Measurements from ENCODE around the gene GATAD2A. TPM values are rescaled to one million over a fixed set of nuclear protein-coding genes. Genes with fewer than 3 reads are reported as not detected.
"Not testable (repeated sequence)": the region's sequence is repeated elsewhere in the genome, so short reads cannot be mapped to it uniquely, and the experiment has no call there.

GATAD2A gene
- total RNA-seq, 1 experiment from 2014 or later, result 80.3 TPM

DNA sequence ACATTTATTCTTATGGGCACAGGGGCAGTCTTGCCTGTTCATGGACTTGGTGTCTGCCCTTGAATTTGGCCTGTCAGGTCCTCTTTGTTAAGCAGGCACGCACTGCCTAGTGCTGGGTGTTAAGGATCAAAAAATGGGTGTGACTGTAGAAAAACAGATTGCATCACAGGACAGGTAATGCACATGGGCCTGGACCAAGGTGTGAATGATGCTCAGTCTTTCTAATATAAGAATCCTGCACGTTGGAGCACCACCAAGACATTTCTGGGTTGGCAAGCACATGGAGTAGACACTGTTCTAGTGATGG, 33.7 kb downstream of the GATAD2A start:
- no peak for DNase-seq (ENCODE audit: low spot score)
- in situ Hi-C loops (cut with HindIII; ENCODE audit: low sequenced_read_pairs), result no loop called here

DNA sequence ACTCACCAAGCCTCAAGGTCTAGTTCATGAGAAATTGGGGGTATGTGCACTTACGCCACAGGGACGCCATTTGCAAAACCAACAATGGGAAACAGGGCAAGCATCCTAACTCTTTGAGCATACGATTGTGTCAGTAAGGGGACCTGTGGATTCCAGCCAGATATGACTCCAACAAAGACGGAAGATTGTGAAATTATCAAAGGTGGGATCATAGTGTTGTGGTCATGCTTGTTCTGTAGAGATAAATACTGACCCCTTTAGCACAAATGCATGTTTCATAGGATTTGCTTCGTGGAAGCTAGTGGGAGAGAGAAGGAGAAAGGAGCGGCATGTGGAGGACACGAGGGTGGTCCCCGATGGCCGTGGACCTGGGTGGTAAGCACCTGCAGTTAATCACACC, 37.8 kb downstream of the GATAD2A start:
- no peak for DNase-seq (ENCODE audit: low spot score)
- in situ Hi-C loops (cut with HindIII; ENCODE audit: low sequenced_read_pairs), result no loop called here

DNA sequence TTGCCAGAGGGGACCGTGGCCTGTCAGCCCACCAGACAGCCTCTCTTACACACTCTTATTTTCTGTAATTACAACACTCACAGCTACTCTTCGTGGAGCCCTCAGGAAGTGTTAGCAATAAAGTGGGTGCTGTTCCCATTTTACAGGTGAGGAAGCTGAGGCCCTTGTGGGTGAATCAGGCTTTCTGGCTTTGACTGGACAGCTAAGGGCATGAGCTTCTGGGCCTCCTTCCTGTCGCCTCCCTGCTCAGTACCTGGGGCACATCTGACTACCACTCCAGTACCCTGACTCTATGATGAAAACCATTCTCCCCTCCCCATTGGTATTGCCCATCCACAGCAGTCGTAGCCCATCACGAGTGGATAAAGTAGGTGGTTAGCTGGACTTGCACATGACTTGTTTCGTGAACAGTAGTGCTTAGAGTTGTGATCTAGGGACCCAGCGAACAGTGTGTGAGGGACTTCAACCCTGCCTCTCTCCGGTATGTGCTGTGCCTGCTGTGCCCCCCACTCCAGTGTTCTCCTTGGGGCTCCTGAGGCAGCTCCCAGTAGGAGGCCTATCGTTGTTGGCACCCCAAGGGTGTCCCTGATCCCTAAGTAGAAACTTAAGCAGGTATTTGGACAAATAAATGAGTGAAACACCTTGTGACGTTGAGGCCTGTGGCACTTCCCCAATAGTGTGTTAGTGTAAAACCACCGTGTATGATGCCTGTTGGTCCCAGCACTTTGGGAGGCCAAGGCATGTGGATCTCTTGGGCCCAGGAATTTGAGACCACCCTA, 38.6 kb downstream of the GATAD2A start:
- no peak for DNase-seq (ENCODE audit: low spot score)
- in situ Hi-C loops (cut with HindIII; ENCODE audit: low sequenced_read_pairs), result no loop called here

DNA sequence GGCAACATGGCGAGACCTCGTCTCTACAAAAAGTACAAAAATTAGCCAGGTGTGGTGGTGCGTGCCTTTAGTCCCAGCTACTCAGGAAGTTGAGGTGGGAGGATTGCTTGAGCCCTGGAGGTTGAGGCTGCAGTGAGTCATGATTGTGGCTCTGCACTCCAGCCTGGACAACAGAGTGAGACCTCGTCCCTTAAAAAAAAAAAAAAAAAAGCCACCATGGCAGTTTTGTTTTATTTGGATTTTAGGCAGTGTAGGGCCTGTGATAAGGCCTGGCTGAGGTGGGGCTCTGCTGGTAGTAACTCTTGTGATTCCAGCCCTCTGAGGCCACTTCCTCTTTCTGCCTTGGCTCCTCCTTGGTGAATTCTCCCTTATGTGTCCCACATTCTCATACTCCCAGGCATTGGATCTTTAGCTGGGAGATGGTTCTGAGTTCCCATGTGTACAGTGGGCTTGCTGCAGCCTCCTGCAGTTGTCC, 39.2 kb downstream of the GATAD2A start:
- DNase-seq (ENCODE audit: low spot score), result no peak
- in situ Hi-C loops (cut with HindIII; ENCODE audit: low sequenced_read_pairs), result no loop called here

DNA sequence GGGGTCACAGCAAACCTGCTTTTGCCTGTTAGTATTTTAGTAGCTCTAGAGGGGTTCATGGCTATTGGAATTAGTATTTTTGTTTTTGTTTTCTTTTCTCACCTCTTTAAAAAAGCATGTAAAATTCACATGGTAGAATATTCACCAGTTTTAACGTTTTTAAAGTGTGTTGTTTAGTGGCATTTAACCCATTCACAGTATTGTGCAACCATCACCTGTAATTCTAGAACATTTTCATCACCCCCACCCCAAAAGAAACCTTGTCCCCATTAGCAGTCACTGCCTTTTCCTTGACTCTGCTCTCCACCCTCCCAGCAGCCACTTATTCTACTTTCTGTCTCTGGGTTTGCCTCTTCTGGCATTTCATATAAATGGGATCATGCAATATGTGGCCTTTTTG, 39.8 kb downstream of the GATAD2A start:
- in situ Hi-C loops (cut with HindIII; ENCODE audit: low sequenced_read_pairs), result no loop called here
- DNase-seq (ENCODE audit: low spot score), result no peak

DNA sequence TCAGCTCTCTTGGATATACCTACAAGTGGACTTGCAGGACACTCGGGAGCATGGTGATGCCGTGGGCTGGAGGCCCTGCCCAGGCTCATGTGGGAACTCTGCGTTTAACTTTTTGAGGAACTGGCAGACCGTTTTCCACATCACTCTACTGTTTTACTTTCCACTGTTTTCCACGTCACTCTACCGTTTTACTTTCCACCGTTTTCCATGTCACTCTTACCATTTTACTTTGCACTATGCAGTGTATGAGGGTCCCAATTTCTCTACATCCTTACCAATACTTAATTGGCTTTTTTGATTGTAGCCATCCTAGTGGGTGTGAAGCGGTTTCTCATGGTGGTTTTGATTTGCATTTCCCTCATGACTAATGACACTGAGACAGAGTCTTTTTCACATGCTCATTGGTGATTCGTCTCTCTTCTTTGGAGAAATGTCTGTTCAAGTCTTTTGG, 40.5 kb downstream of the GATAD2A start:
- DNase-seq (ENCODE audit: low spot score), result no peak
- in situ Hi-C loops (cut with HindIII; ENCODE audit: low sequenced_read_pairs), result no loop called here

DNA sequence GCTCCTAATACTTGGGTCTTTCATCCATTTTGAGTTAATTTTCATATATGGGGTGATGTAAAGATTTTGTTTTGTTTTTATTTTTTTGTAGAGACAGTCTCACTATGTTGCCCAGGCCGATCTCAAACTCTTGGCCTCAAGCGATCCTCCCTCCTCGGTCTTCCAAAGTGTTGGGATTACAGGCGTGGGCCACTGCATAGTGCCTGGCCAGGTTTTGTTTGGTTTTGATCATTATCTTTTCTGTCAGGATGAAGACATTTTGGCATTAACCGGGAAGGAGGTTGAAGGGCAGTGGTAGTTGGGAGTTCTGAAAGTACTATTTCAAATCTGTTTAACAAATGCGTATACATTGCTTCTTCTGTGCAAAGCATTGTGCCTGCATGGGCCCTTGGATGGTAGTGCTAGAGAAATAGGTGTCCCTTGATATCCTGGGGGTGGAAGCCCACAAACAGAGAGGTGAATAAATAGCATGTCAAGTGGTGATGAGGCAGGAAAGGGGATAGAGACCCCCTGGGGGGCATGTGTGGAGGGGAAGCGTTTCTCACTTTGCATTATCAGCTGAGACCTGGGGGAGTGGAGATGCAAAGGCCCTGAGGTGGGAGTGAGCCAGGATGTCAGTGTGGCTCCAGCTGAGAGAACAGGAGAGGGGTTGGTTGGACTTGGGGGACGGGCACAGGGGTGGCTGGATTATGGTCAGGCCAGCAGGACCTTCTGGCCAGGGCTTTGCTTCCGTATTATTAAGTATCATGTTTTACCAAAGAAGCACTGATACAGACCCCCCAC, 41.4 kb downstream of the GATAD2A start:
- in situ Hi-C loops (cut with HindIII; ENCODE audit: low sequenced_read_pairs), result no loop called here
- no peak for DNase-seq (ENCODE audit: low spot score)

DNA sequence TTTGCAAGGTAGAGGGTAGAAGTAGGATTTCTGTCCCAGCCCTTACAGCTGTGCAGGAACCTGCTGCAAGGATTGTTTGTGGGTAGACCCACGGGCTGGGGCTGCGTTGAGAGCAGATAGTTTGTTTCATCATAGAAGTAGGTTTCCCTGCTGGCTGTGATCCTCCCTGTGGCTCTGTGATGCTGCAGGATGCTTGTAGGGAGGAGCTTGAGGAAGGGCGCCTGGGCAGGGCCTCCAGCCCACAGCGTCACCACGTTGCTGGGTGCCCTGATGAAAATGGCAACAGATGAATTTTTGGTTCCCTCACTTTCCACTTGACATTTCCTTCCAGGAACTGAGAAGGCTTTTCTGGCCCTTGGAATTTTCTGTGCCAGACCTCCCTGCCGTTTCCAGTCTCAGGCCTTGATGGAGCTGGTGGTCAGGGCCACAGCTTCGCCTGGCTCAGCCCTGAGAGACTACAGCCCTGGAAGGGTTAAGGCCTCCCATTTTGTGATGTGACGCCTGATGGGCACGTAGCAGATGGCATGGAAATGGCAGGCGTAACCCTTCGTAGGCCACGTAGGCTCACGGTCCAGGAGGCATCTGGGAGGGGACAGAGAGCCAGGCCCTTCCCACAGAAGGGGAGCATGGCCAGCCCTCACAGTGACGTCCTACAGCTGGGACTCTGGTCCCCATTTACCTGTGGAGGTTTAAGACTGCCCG, 42.2 kb downstream of the GATAD2A start:
- peak; percentile 86 for DNase-seq (ENCODE audit: low spot score)
- in situ Hi-C loops (cut with HindIII; ENCODE audit: low sequenced_read_pairs), result no loop called here

DNA sequence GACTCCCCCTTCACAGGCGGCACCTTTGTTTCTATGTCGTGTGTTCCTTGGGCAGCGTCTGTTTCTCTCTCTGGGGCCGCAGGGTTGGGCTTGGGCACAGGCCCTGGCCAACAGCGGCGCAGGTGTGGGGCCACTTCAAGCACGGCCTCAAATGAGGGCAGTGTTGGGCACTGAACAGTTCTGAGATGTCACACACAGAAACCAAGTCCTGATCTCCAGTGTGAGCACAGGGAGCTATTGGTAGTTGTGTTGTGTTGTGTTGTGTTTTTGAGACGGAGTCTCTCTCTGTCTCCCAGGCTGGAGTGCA, 42.7 kb downstream of the GATAD2A start:
- no peak for DNase-seq (ENCODE audit: low spot score)
- in situ Hi-C loops (cut with HindIII; ENCODE audit: low sequenced_read_pairs), result no loop called here

DNA sequence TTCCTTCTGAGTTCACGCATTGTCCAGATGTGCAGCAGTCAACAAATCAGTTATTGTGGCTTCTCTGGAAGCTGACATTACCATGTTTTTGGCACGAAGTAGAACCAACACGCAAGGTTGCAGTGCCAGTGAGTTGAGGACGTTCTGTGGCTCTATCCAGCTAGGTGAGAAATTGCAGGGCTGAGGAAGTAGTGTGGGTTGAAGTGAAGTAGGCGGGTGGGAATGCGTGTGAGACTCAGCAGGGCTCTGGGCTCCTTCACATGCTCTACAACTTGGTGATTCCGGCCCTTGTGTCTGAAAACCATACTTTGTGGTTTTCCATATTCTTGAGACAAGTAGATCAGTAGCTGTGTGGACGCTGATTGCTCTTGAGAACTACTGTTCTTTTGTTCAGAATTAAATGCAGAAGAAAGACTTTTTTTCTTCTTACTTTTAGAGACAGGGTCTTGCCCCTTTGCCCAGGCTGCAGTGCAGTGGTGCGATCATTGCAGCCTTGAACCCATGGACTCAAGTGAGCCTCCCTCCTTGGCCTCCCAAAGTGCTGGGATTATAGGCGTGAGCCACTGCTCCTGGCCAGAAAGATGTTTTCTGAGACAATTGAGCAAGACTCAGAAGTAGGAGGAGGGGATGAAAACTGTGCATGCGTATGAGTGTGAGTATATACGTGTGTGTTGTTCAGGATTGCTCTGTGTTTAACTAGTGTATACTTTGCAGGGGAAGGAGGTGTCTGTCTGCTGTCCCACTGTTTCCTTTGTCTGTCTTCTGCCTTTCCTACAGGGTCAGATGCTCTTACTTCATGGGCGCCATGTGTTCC, 46.2 kb downstream of the GATAD2A start:
- in situ Hi-C loops (cut with HindIII; ENCODE audit: low sequenced_read_pairs), result no loop called here
- no peak for DNase-seq (ENCODE audit: low spot score)

DNA sequence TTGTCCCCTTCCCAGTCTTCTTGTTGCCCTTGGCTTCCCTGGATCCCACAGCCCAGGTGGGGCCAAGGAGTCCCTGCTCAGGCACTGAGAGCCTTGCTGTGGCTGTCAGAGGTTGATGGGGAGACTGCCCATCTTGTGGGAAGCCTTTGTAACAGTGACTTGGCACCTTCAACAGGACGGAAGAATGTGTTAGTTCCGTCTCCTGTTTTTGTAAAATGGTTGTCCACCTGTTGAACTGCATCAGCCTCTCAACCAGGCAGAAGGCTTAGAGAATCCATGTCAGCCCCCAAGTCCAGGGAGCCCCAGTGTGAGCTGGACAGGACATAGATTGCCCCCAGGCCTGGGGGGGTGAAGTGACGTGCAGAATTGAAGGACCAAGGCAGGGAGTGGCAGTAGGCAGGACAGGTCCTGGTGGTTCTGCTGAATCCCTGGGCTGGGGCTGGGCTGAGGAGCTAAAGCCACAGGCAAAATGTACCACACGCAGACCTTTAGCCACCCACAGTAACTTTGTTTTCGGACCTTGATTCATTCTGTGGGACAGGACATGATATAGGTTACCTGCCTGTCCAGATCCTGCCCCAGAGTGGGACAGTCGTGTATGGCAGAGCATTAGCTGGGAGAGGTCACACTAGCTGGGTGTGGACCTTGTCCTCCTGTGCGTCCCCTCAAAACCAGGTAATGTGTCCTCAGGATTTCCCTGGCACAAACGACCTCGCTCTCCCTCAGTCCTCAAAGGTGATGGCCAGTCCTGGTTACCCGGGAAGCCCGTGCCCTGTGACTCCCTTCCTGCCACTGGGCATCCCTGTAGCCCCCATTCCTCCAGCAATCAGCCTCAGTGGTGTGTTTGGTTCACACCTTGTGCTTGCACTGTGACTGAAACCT, 47.0 kb downstream of the GATAD2A start:
- no peak for DNase-seq (ENCODE audit: low spot score)
- in situ Hi-C loops (cut with HindIII; ENCODE audit: low sequenced_read_pairs), result no loop called here

DNA sequence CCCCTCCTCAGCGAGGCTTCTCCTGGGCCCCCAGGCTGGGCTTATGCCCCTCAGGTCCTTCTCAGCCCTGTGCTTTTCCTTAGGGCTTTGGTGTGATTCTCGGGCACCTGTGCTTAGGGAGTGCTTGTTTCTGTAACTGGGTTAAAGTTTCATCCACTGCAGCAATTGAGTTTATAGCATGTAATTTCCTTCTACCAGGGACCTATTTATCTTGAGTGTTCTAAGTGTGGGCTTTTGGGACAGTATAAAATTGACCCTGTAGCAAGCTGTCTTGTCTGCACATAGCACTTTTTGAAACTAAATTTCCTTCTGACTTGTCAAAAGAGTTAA, 47.6 kb downstream of the GATAD2A start:
- in situ Hi-C loops (cut with HindIII; ENCODE audit: low sequenced_read_pairs), result no loop called here
- DNase-seq (ENCODE audit: low spot score), result no peak

DNA sequence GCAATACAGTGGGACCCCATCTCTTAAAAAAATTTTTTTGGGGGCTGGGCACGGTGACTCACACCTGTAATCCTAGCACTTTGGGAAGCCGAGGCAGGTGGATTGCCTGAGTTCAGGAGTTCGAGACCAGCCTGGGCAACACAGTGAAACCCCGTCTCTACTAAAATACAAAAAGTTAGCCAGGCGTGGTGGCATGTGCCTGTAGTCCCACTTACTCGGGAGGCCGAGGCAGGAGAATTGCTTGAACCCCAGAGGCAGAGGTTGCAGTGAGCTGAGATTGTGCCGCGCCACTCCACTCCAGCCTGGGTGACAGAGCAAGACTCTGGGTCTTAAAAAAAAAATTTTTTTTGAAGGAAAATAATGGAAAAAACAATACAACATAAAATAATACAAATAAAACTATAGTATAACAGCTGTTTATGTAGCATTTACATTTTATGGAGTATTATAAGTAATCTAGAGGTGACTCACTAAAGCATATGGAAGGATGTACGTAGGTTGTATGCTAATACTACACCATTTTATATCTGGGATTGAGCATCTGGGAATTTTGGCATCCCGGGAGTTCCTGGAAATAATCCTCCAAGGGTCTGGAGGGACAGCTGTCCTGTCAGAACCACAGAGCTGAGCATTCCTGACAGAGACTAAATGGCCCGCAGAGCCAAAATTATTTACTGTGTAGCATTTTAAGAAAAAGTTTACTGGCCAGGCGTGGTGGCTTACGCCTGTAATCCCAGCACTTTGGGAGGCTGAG, 49.9 kb downstream of the GATAD2A start:
- in situ Hi-C loops (cut with HindIII; ENCODE audit: low sequenced_read_pairs); DNase-seq (ENCODE audit: low spot score): not testable (repeated sequence)

DNA sequence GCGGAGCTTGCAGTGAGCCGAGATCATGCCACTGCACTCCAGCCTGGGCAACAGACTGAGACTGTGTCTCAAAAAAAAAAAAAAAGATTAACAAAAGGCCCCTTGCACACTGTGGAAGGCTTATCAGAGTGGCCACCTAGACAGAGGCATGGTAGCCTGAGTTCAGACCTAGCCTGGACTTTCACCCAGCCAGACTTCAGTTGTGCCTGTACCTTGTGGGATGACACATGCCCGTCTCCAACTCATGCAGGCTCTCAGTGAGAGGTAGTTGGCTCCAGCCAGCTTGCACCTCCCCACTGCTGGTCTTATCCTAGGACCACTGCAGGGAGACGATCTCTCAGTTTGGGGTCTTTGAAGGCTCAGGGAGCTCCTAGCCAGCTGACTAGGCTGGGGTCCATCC, 52.2 kb downstream of the GATAD2A start:
- in situ Hi-C loops (cut with HindIII; ENCODE audit: low sequenced_read_pairs), result no loop called here
- no peak for DNase-seq (ENCODE audit: low spot score)

DNA sequence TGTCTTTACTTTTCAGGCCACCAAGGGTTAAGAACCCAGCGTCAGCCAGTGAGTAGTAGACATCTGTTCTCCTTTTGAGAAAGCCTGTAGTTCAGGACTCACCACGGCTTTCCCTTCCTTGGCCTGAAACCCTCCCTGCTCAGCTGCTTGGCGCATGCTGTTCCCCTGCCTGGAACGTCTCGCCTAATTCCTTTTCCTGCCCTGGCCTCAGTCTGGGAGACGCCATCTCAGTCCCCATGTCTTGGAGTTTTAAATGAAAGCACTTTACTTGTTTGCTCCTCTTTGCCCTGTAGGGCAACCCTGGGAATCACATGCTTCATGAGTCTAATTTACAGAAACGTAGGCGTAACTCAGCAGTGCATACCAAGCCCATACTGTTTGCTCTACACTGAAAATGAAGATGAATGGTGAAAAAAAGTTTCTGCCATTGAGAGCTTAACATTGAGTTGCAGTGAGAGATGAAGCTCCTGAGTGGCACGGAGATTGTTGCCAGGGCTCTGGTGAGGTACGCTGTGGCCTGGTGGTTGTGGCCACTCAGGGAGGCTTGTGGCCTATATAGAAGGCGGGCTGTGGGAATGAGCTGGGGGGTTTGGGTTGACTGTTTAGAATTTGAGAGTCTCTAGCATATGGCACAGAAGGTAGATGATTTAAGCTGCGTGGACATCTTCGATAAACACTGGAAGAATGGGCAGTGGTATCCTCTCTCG, 52.8 kb downstream of the GATAD2A start:
- no peak for DNase-seq (ENCODE audit: low spot score)
- in situ Hi-C loops (cut with HindIII; ENCODE audit: low sequenced_read_pairs), result no loop called here

DNA sequence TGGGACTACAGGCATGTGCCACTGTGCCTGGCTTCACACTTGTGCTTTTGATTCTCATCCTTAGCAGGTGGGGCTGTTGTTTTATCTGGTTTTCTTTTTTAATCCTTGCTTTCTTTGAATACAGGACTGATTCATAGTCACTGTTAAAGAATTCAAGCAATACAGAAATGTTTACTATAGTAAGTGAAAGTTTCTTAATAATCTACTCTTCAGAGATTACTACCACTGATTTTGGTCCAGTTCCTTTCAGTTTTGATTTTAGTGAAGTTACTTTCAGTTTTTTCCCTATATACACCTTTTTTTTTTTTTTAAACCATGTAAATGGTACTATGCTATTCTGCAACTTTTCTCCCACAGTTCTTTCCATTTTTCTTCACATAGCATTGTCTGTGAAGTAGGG, 53.6 kb downstream of the GATAD2A start:
- no peak for DNase-seq (ENCODE audit: low spot score)
- in situ Hi-C loops (cut with HindIII; ENCODE audit: low sequenced_read_pairs), result no loop called here

DNA sequence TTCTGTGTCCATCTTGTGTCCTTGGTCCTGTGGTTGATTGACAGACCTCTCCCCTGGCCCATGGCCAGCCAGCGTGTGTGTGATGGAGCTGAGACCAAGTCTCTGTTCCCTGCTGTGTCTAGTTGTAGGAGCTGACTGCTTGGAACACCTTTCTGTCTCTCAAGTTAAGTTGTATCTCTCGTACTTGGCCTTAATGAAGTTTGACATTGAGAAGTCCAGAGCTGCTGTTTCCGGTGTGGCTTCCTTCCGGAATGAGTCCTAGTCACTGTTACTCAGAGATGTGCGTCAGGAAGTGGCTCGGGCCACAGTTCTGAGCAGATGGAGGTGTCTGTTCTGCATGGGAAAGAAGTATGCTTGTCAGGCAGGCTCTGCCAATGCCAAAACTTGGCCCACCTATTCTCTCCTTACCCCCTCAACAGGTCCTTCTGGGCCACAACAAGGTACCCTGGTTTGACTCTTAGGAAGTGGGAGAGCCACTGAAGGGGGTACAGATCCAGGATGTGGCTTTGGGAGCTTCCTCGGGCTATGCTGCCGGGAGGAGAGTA, 54.3 kb downstream of the GATAD2A start:
- DNase-seq (ENCODE audit: low spot score), result peak; percentile 18
- in situ Hi-C loops (cut with HindIII; ENCODE audit: low sequenced_read_pairs), result no loop called here

Measured in G401 (cell line).